NCI-H82 (cell line): ENCODE measurements around the gene GPR89A.
"Not testable (repeated sequence)": the region's sequence is repeated elsewhere in the genome, so short reads cannot be mapped to it uniquely, and the experiment has no call there.

Experiments used
- DNase-seq: peaks from one replicate; lab custom pipeline; 2025; lab: John Stamatoyannopoulos, UW

The GPR89A gene

GRCh38 chr1:145607833-145608733, at the start of gene GPR89A:
TSS of gene GPR89A (plus strand) at chr1:145607988. CDS start at chr1:145608134, 146 bp downstream.
- DNase-seq: peak; percentile 98

- not testable (repeated sequence) for DNase-seq
These were observed 21.0 kb upstream of the GPR89A start for GRCh38 chr1:145586820-145587219.

GRCh38 chr1:145590806-145591205, 17.0 kb upstream of the GPR89A start:
- DNase-seq: not testable (repeated sequence)

GRCh38 chr1:145592347-145592746, 15.4 kb upstream of the GPR89A start:
- not testable (repeated sequence) for DNase-seq

GRCh38 chr1:145595421-145595820, 12.4 kb upstream of the GPR89A start:
- DNase-seq: not testable (repeated sequence)

- DNase-seq: not testable (repeated sequence)
These were observed 11.6 kb upstream of the GPR89A start for GRCh38 chr1:145596236-145596635.

- DNase-seq: not testable (repeated sequence)
These were observed 8.4 kb upstream of the GPR89A start for GRCh38 chr1:145599426-145599825.

GRCh38 chr1:145601593-145601992, 6.2 kb upstream of the GPR89A start:
- no peak for DNase-seq

GRCh38 chr1:145606840-145607239, 948 bp upstream of the GPR89A start:
- not testable (repeated sequence) for DNase-seq

- not testable (repeated sequence) for DNase-seq
These were observed 499 bp upstream of the GPR89A start for GRCh38 chr1:145607289-145607688.

GRCh38 chr1:145610744-145611143, 3.0 kb downstream of the GPR89A start:
- DNase-seq: not testable (repeated sequence)

GRCh38 chr1:145620073-145620472, 12.3 kb downstream of the GPR89A start:
- DNase-seq: not testable (repeated sequence)

- not testable (repeated sequence) for DNase-seq
These were observed 14.4 kb downstream of the GPR89A start for GRCh38 chr1:145622177-145622576.

GRCh38 chr1:145636237-145636636, 28.4 kb downstream of the GPR89A start:
- not testable (repeated sequence) for DNase-seq

- not testable (repeated sequence) for DNase-seq
These were observed 34.1 kb downstream of the GPR89A start for GRCh38 chr1:145641886-145642285.

- not testable (repeated sequence) for DNase-seq
These were observed 36.2 kb downstream of the GPR89A start for GRCh38 chr1:145643990-145644389.

GRCh38 chr1:145656245-145656943, 48.6 kb downstream of the GPR89A start:
- DNase-seq: not testable (repeated sequence)

GRCh38 chr1:145662502-145662901, 54.7 kb downstream of the GPR89A start:
- not testable (repeated sequence) for DNase-seq

- not testable (repeated sequence) for DNase-seq
These were observed 57.2 kb downstream of the GPR89A start for GRCh38 chr1:145665015-145665414.

- DNase-seq: not testable (repeated sequence)
These were observed 63.4 kb downstream of the GPR89A start for GRCh38 chr1:145670995-145671745.

- not testable (repeated sequence) for DNase-seq
These were observed 65.4 kb downstream of the GPR89A start for GRCh38 chr1:145673217-145673616.

- DNase-seq: not testable (repeated sequence)
These were observed 77.1 kb downstream of the GPR89A start for GRCh38 chr1:145684858-145685257.
